WTC11 (cell line): ENCODE data around the gene TRIM2. TPM values are rescaled to one million over a fixed set of nuclear protein-coding genes. Genes with fewer than 3 reads are reported as not detected.

Source experiments
- ATAC-seq: fragments of 200-7000 bp; cut with Tn5 transposase; 2 replicates; pipeline ENCODE4 v1.10.0; 2021; ENCODE audit warnings: mild to moderate bottlenecking, moderate library complexity
- CTCF ChIA-PET: fragments of 300-600 bp; sonication (Branson Sonifier 250); formaldehyde crosslinking; loops from one replicate; lab custom pipeline; 2021; ENCODE audit warnings: antibody characterized with exemption; lab: Charles Lee
- POLR2A ChIA-PET: fragments of 350-600 bp; sonication (Branson Sonifier 250); formaldehyde crosslinking; loops from one replicate; lab custom pipeline; 2021; ENCODE audit warnings: antibody characterized with exemption; lab: Charles Lee
- DNase-seq: peaks from one replicate; pipeline ENCODE4 v3.0.0; 2021; ENCODE audit warnings: low spot score
- H3K27ac Mint-ChIP-seq: 2 replicates; pipeline ENCODE4 v1.8.0; 2021; ENCODE audit warnings: mixed read lengths
- H3K27me3 Mint-ChIP-seq: 2 replicates; pipeline ENCODE4 v1.8.0; 2021; ENCODE audit warnings: low read depth, mild to moderate bottlenecking, moderate library complexity, mixed read lengths
- H3K36me3 Mint-ChIP-seq: 2 replicates; pipeline ENCODE4 v1.8.0; 2021; ENCODE audit warnings: mixed read lengths
- H3K4me1 Mint-ChIP-seq: 2 replicates; pipeline ENCODE4 v1.8.0; 2022; ENCODE audit warnings: mixed read lengths
- H3K4me3 Mint-ChIP-seq: 2 replicates; pipeline ENCODE4 v1.8.0; 2021; ENCODE audit warnings: mild to moderate bottlenecking, moderate library complexity, mixed read lengths
- H3K9me3 Mint-ChIP-seq: 2 replicates; pipeline ENCODE4 v1.8.0; 2021; ENCODE audit warnings: mixed read lengths
- CREB1 ChIP-seq: sonication (generic); formaldehyde crosslinking; IDR thresholded peaks from 2 replicates; pipeline ENCODE4 v1.8.0; 2023; ENCODE audit warnings: mild to moderate bottlenecking, missing genetic modification reagents
- CTCF ChIP-seq: fragments of 200-600 bp; IDR thresholded peaks from 2 replicates; pipeline ENCODE4 v1.8.0; 2022; ENCODE audit warnings: antibody characterized with exemption
- ESRRA ChIP-seq: sonication (generic); formaldehyde crosslinking; IDR thresholded peaks from 2 replicates; pipeline ENCODE4 v1.8.1; 2022; ENCODE audit warnings: mild to moderate bottlenecking, missing genetic modification reagents, borderline replicate concordance
- ETV6 ChIP-seq: sonication (generic); formaldehyde crosslinking; IDR thresholded peaks from 2 replicates; pipeline ENCODE4 v1.8.1; 2022; ENCODE audit warnings: mild to moderate bottlenecking, missing genetic modification reagents
- FOXJ3 ChIP-seq: sonication (generic); formaldehyde crosslinking; IDR thresholded peaks from 2 replicates; pipeline ENCODE4 v1.9.0; 2021; ENCODE audit warnings: missing genetic modification reagents, mild to moderate bottlenecking, borderline replicate concordance
- GABPB1 ChIP-seq: sonication (generic); formaldehyde crosslinking; IDR thresholded peaks from 2 replicates; pipeline ENCODE4 v1.8.1; 2023; ENCODE audit warnings: mild to moderate bottlenecking, missing genetic modification reagents
- GRHL2 ChIP-seq: fragments of 250-450 bp; sonication (Bioruptor Pico); IDR thresholded peaks from 2 replicates; pipeline ENCODE4 v1.8.0; 2022; ENCODE audit warnings: mild to moderate bottlenecking, moderate library complexity; ENCODE audit not compliant: insufficient replicate concordance, severe bottlenecking
- HMGA2 ChIP-seq: fragments of 250-450 bp; sonication (Bioruptor Pico); IDR thresholded peaks from 2 replicates; pipeline ENCODE4 v1.4.0; 2021; ENCODE audit warnings: mild to moderate bottlenecking, moderate library complexity
- IRF2 ChIP-seq: sonication (generic); formaldehyde crosslinking; IDR thresholded peaks from 2 replicates; pipeline ENCODE4 v1.8.0; 2022; ENCODE audit warnings: low read depth, missing genetic modification reagents, borderline replicate concordance
- KAT7 ChIP-seq: sonication (generic); formaldehyde crosslinking; IDR thresholded peaks from 2 replicates; pipeline ENCODE4 v1.8.1; 2023; ENCODE audit warnings: missing genetic modification reagents, mild to moderate bottlenecking, borderline replicate concordance
- MYBL2 ChIP-seq: sonication (generic); formaldehyde crosslinking; IDR thresholded peaks from 2 replicates; pipeline ENCODE4 v1.8.1; 2023; ENCODE audit warnings: mild to moderate bottlenecking, moderate library complexity, missing genetic modification reagents
- NFYB ChIP-seq: sonication (generic); formaldehyde crosslinking; conservative IDR thresholded peaks from 2 replicates; pipeline ENCODE4 v1.8.0; 2022; ENCODE audit warnings: low read depth, missing genetic modification reagents
- NR2C2 ChIP-seq: sonication (generic); formaldehyde crosslinking; IDR thresholded peaks from 2 replicates; pipeline ENCODE4 v1.8.0; 2022; ENCODE audit warnings: mild to moderate bottlenecking, missing genetic modification reagents
- RORB ChIP-seq: fragments of 250-450 bp; sonication (Bioruptor Pico); IDR thresholded peaks from 2 replicates; pipeline ENCODE4 v1.9.0; 2021; ENCODE audit warnings: mild to moderate bottlenecking
- SMAD4 ChIP-seq: sonication (generic); formaldehyde crosslinking; IDR thresholded peaks from 2 replicates; pipeline ENCODE4 v1.8.0; 2022; ENCODE audit warnings: mild to moderate bottlenecking, missing genetic modification reagents
- TCF7 ChIP-seq: sonication (generic); formaldehyde crosslinking; IDR thresholded peaks from 2 replicates; pipeline ENCODE4 v1.8.0; 2022; ENCODE audit warnings: mild to moderate bottlenecking, low read depth, missing genetic modification reagents, moderate library complexity
- TEAD4 ChIP-seq: sonication (generic); formaldehyde crosslinking; IDR thresholded peaks from 2 replicates; pipeline ENCODE4 v1.8.0; 2022; ENCODE audit warnings: mild to moderate bottlenecking, missing genetic modification reagents
- USF2 ChIP-seq: sonication (generic); formaldehyde crosslinking; IDR thresholded peaks from 2 replicates; pipeline ENCODE4 v1.8.1; 2023; ENCODE audit warnings: mild to moderate bottlenecking, missing genetic modification reagents, moderate library complexity
- ZBTB21 ChIP-seq: sonication (generic); formaldehyde crosslinking; IDR thresholded peaks from 2 replicates; pipeline ENCODE4 v1.8.1; 2023; ENCODE audit warnings: mild to moderate bottlenecking, missing genetic modification reagents, borderline replicate concordance
- ZNF138 ChIP-seq: sonication (generic); formaldehyde crosslinking; conservative IDR thresholded peaks from 2 replicates; pipeline ENCODE4 v1.8.1; 2022; ENCODE audit warnings: mild to moderate bottlenecking, moderate library complexity, missing genetic modification reagents
- ZNF263 ChIP-seq: sonication (generic); formaldehyde crosslinking; IDR thresholded peaks from 2 replicates; pipeline ENCODE4 v1.8.1; 2022; ENCODE audit warnings: low read depth, mild to moderate bottlenecking, moderate library complexity, missing genetic modification reagents
- ZNF396 ChIP-seq: fragments of 250-450 bp; sonication (Bioruptor Pico); IDR thresholded peaks from 2 replicates; pipeline ENCODE4 v1.8.0; 2021; ENCODE audit warnings: mild to moderate bottlenecking, moderate library complexity, borderline replicate concordance
- ZNF416 ChIP-seq: fragments of 250-450 bp; sonication (Bioruptor Pico); IDR thresholded peaks from 2 replicates; pipeline ENCODE4 v1.9.0; 2021; ENCODE audit warnings: mild to moderate bottlenecking, inconsistent platforms
- ZSCAN18 ChIP-seq: fragments of 250-450 bp; sonication (Bioruptor Pico); IDR thresholded peaks from 2 replicates; pipeline ENCODE4 v2.1.2; 2022; ENCODE audit warnings: mild to moderate bottlenecking, moderate library complexity
- total RNA-seq: library from RNA; stranded (reverse); gene quantifications from 3 replicates; pipeline ENCODE4 v1.2.3, GENCODE V29; 2021
- TF ChIP-seq, protein P1 (sequence below): sonication (generic); formaldehyde crosslinking; IDR thresholded peaks from 2 replicates; pipeline ENCODE4 v1.8.1; 2022; ENCODE audit warnings: mild to moderate bottlenecking, moderate library complexity, missing genetic modification reagents
- TF ChIP-seq, protein P2 (sequence below): sonication (generic); formaldehyde crosslinking; IDR thresholded peaks from 2 replicates; pipeline ENCODE4 v1.8.1; 2023; ENCODE audit warnings: mild to moderate bottlenecking, missing genetic modification reagents
- TF ChIP-seq, protein P3 (sequence below): fragments of 250-450 bp; sonication (Bioruptor Pico); IDR thresholded peaks from 2 replicates; pipeline ENCODE4 v1.9.0; 2021; ENCODE audit warnings: moderate library complexity, mild to moderate bottlenecking, inconsistent platforms, borderline replicate concordance

Gene TRIM2
- total RNA-seq, 1 experiment from 2014 or later, result 54.5 TPM

DNA sequence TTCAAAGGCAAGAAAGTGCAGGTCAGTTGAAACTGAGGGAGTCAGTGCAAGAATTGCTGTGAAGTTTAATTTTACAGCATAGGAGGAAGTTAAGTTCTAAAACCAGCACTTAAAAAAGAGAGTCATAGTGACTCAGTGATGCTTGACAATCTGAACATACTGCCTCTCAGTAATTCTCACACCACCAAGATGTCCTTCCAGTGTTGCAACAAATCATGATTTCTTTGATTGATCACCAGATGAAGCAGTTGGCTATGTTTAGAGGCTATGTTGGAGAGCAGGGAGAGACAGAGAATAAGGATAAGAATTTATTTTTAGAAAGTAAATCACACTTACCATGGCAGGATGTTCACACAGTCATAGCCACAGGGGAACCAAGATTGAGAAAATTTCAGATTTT lies 13.2 kb downstream of the TRIM2 start:
- no peak for ATAC-seq
- no peaks in the 10 kb centered on the region for H3K36me3 Mint-ChIP-seq
- H3K27me3 Mint-ChIP-seq, result 0 out of 2 replicates have a peak, but pooled peaks cover 1% of the 10 kb centered on the region
- H3K4me3 Mint-ChIP-seq, result no peak overlapping the region
- no peaks in the 10 kb centered on the region for H3K9me3 Mint-ChIP-seq
- ChIA-PET CTCF (no interaction called here), POLR2A (no interaction called here)
- no peak for DNase-seq
- TF ChIP-seq ETV6 (CRISPR knock-in tag) (no peak), ZSCAN18 (CRISPR knock-in tag) (no peak), HMGA2 (CRISPR knock-in tag) (no peak), ZBTB21 (CRISPR knock-in tag) (no peak), NFYB (no peak), FOXJ3 (CRISPR knock-in tag) (no peak), GRHL2 (no peak)
- TF ChIP-seq, all 79 proteins: peak for 0
- Mint-ChIP-seq H3K27ac (no peak overlapping the region), H3K4me1 (peaks cover 17% of the 10 kb centered on the region)

- TF ChIP-seq CREB1 (CRISPR knock-in tag) (no peak), NR2C2 (CRISPR knock-in tag) (no peak), TCF7 (no peak), MYBL2 (CRISPR knock-in tag) (no peak), HMGA2 (CRISPR knock-in tag) (no peak), RORB (CRISPR knock-in tag) (no peak), ESRRA (CRISPR knock-in tag) (no peak), SMAD4 (CRISPR knock-in tag) (no peak), ZNF138 (no peak), IRF2 (no peak), KAT7 (CRISPR knock-in tag) (no peak), GABPB1 (CRISPR knock-in tag) (no peak)
- TF ChIP-seq, protein P1, sequence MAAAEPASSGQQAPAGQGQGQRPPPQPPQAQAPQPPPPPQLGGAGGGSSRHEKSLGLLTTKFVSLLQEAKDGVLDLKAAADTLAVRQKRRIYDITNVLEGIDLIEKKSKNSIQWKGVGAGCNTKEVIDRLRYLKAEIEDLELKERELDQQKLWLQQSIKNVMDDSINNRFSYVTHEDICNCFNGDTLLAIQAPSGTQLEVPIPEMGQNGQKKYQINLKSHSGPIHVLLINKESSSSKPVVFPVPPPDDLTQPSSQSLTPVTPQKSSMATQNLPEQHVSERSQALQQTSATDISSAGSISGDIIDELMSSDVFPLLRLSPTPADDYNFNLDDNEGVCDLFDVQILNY (CRISPR knock-in tag), result no peak
- TF ChIP-seq, protein P2, sequence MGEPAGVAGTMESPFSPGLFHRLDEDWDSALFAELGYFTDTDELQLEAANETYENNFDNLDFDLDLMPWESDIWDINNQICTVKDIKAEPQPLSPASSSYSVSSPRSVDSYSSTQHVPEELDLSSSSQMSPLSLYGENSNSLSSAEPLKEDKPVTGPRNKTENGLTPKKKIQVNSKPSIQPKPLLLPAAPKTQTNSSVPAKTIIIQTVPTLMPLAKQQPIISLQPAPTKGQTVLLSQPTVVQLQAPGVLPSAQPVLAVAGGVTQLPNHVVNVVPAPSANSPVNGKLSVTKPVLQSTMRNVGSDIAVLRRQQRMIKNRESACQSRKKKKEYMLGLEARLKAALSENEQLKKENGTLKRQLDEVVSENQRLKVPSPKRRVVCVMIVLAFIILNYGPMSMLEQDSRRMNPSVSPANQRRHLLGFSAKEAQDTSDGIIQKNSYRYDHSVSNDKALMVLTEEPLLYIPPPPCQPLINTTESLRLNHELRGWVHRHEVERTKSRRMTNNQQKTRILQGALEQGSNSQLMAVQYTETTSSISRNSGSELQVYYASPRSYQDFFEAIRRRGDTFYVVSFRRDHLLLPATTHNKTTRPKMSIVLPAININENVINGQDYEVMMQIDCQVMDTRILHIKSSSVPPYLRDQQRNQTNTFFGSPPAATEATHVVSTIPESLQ (CRISPR knock-in tag), result no peak
- TF ChIP-seq, all 79 proteins: peak for 0
- Mint-ChIP-seq H3K27ac (no peak overlapping the region), H3K4me1 (peaks cover 21% of the 10 kb centered on the region), H3K9me3 (no peaks in the 10 kb centered on the region), H3K36me3 (no peaks in the 10 kb centered on the region), H3K4me3 (no peak overlapping the region), H3K27me3 (peaks cover 13% of the 10 kb centered on the region)
- no peak for ATAC-seq
- POLR2A ChIA-PET, result no interaction called here
- DNase-seq, result no peak
- CTCF ChIA-PET, result interaction anchor here (1.2 to 1.7 kb wide), 2 partner anchors 14 to 76 kb away, joined by 4 to 5 read pairs; no protein-coding TSS in a partner anchor
These were observed 14.7 kb downstream of the TRIM2 start for GRCh38 chr4:153218961-153219360.

- Mint-ChIP-seq H3K36me3 (peaks cover 11% of the 10 kb centered on the region), H3K4me3 (no peak overlapping the region), H3K27me3 (peaks cover 22% of the 10 kb centered on the region), H3K27ac (no peak overlapping the region), H3K9me3 (peaks cover 9% of the 10 kb centered on the region), H3K4me1 (peaks cover 27% of the 10 kb centered on the region)
- DNase-seq (no peak), ATAC-seq (no peak)
- ChIA-PET CTCF (no interaction called here), POLR2A (no interaction called here)
- TF ChIP-seq CTCF, result no peak
- TF ChIP-seq USF2 (CRISPR knock-in tag), result no peak
- no peak for TF ChIP-seq ZNF416 (CRISPR knock-in tag)
- TF ChIP-seq, protein P3, sequence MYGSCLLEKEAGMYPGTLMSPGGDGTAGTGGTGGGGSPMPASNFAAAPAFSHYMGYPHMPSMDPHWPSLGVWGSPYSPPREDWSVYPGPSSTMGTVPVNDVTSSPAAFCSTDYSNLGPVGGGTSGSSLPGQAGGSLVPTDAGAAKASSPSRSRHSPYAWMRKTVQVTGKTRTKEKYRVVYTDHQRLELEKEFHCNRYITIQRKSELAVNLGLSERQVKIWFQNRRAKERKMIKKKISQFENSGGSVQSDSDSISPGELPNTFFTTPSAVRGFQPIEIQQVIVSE, result no peak
- TF ChIP-seq TEAD4 (CRISPR knock-in tag), result no peak
- TF ChIP-seq GRHL2, result no peak
- no peak for TF ChIP-seq RORB (CRISPR knock-in tag)
- TF ChIP-seq ZNF396, result no peak
- no peak for TF ChIP-seq ZNF263 (CRISPR knock-in tag)
These were observed 16.6 kb downstream of the TRIM2 start for GRCh38 chr4:153220682-153221395.
